NCI-H1092 treated with DMSO at 0.1 percent for 48 hours (cell line): ENCODE data around the gene BACH1.

Experiments used
- DNase-seq: peaks from one replicate; lab custom pipeline; 2025; lab: John Stamatoyannopoulos, UW

The BACH1 gene

GRCh38 chr21:29382030-29382654, 83.4 kb downstream of the BACH1 start:
- DNase-seq, result no peak

- DNase-seq, result no peak
These were observed 86.1 kb downstream of the BACH1 start for GRCh38 chr21:29384683-29385359.

- DNase-seq, result no peak
These were observed 87.3 kb downstream of the BACH1 start for GRCh38 chr21:29385934-29386520.

- no peak for DNase-seq
These were observed 88.1 kb downstream of the BACH1 start for GRCh38 chr21:29386803-29387202.

GRCh38 chr21:29387598-29387997, 88.9 kb downstream of the BACH1 start:
- DNase-seq, result no peak

- no peak for DNase-seq
These were observed 90.4 kb downstream of the BACH1 start for GRCh38 chr21:29389136-29389535.

GRCh38 chr21:29390778-29391177, 92.1 kb downstream of the BACH1 start:
- DNase-seq, result no peak

GRCh38 chr21:29394051-29394450, 95.3 kb downstream of the BACH1 start:
- DNase-seq, result no peak
